GM12892 (cell line): ENCODE data around the gene KDM6B.

Source experiments
- POLR2A ChIP-seq: IDR thresholded peaks from 2 replicates; pipeline ENCODE4 v1.6.1; 2011; ENCODE audit warnings: low read depth, low read length, control low read depth
- POLR2AphosphoS5 ChIP-seq: IDR thresholded peaks from 2 replicates; pipeline ENCODE4 v1.6.1; 2011; ENCODE audit warnings: low read depth, low read length, control low read depth
- TAF1 ChIP-seq: IDR thresholded peaks from 2 replicates; pipeline ENCODE4 v1.6.1; 2011; ENCODE audit warnings: low read depth, mild to moderate bottlenecking, control low read depth, low read length, borderline replicate concordance

- TF ChIP-seq POLR2A (no peak), POLR2AphosphoS5 (no peak), TAF1 (no peak)
Measured at GRCh38 chr17:7882068-7882467, 48.1 kb downstream of the KDM6B start.
